ENCODE measurements around the gene NFIA. TPM values are rescaled to one million over a fixed set of nuclear protein-coding genes. Genes with fewer than 3 reads are reported as not detected.

Gene NFIA
- total and polyA plus RNA-seq, 10 of the 15 experiments (the other 5 are each of a cell fraction or from before 2014, with no cell fraction given) = 0.10 to 0.16 TPM; not detected in 8

- TF ChIP-seq, protein P1, sequence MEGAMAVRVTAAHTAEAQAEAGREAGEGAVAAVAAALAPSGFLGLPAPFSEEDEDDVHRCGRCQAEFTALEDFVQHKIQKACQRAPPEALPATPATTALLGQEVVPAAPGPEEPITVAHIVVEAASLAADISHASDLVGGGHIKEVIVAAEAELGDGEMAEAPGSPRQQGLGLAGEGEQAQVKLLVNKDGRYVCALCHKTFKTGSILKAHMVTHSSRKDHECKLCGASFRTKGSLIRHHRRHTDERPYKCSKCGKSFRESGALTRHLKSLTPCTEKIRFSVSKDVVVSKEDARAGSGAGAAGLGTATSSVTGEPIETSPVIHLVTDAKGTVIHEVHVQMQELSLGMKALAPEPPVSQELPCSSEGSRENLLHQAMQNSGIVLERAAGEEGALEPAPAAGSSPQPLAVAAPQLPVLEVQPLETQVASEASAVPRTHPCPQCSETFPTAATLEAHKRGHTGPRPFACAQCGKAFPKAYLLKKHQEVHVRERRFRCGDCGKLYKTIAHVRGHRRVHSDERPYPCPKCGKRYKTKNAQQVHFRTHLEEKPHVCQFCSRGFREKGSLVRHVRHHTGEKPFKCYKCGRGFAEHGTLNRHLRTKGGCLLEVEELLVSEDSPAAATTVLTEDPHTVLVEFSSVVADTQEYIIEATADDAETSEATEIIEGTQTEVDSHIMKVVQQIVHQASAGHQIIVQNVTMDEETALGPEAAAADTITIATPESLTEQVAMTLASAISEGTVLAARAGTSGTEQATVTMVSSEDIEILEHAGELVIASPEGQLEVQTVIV (IDR thresholded peaks at IDR 0.05; ENCODE audit: borderline replicate concordance, partially characterized antibody) = no peak
- no peak for TF ChIP-seq POU2F2 (IDR thresholded peaks at IDR 0.05; ENCODE audit: borderline replicate concordance, low read depth, low read length)
- TF ChIP-seq PAX8 (IDR thresholded peaks at IDR 0.05) = no peak
- TF ChIP-seq RBBP5 (conservative IDR thresholded peaks at IDR 0.05) = no peak
- TF ChIP-seq MEF2A (IDR thresholded peaks at IDR 0.05; ENCODE audit: insufficient read depth, low read depth, low read length) = no peak
- no peak for TF ChIP-seq RB1 (IDR thresholded peaks at IDR 0.05; ENCODE audit: borderline replicate concordance)
- no peak for TF ChIP-seq ETV6 (conservative IDR thresholded peaks at IDR 0.05 in 1 of 2, IDR thresholded peaks at IDR 0.05 in 1 of 2; ENCODE audit: borderline replicate concordance in 1 of 2, low read depth in 1 of 2)
- TF ChIP-seq BACH1 (IDR thresholded peaks at IDR 0.05; ENCODE audit: borderline replicate concordance) = no peak
Measured at GRCh38 chr1:61273861-61274260, 191.5 kb downstream of the NFIA start (continued).

GRCh38 chr1:61274939-61275338 is 192.6 kb downstream of the NFIA start:
- H3K27me3 ChIP-seq (replicated peaks in 1 of 2; ENCODE audit: control insufficient read depth in 2 of 2, insufficient read depth in 2 of 2, low read length in 1 of 2) = no peaks in the 10 kb centered on the region
- ChIA-PET CTCF (no interaction called here), SMC1A (ENCODE audit: uncharacterized antibody, unreplicated experiment) (no interaction called here), POLR2A (no interaction called here), RAD21 (ENCODE audit: unreplicated experiment) (no interaction called here)
- DNase-seq (ENCODE audit: low read depth, low spot score) = no peak
- no peak for FAIRE-seq
- no peaks in the 10 kb centered on the region for H4K20me1 ChIP-seq (ENCODE audit: control insufficient read depth, insufficient read depth)
- H3K9ac ChIP-seq (ENCODE audit: control insufficient read depth, insufficient read depth, low read length) = no peak overlapping the region
- in situ Hi-C loops (cut with MboI) (no loop called here), intact Hi-C loops (cut with micrococcal nuclease; ENCODE audit: unreplicated experiment) (no loop called here)
- H3K79me2 ChIP-seq (ENCODE audit: control insufficient read depth, insufficient read depth, low read length) = no peaks in the 10 kb centered on the region
- no peaks in the 10 kb centered on the region for H3K9me3 ChIP-seq (replicated peaks; ENCODE audit: control insufficient read depth, insufficient read depth, low read length)
- H3K4me1 ChIP-seq (ENCODE audit: control insufficient read depth, insufficient read depth, low read length) = no peaks in the 10 kb centered on the region
- no peaks in the 10 kb centered on the region for H3K36me3 ChIP-seq (ENCODE audit: control insufficient read depth in 2 of 2, insufficient read depth in 2 of 2, low read length in 1 of 2)
- WGBS (ENCODE audit: insufficient coverage, insufficient replicate concordance, low lambda C conversion rate, missing lambda C conversion rate) = 67% methylated on average over 7 of the region's 7 CpGs
- H3K27ac ChIP-seq (ENCODE audit: control insufficient read depth, insufficient read depth) = no peak overlapping the region
- TF ChIP-seq PML (IDR thresholded peaks at IDR 0.05; ENCODE audit: low read length) (no peak), SIN3A (IDR thresholded peaks at IDR 0.05; ENCODE audit: low read depth, low read length) (no peak), ZNF217 (IDR thresholded peaks at IDR 0.05) (no peak), SREBF2 (IDR thresholded peaks at IDR 0.05; ENCODE audit: low read length) (no peak), CBX3 (IDR thresholded peaks at IDR 0.05; ENCODE audit: borderline replicate concordance, low read depth) (no peak), ZSCAN29 (IDR thresholded peaks at IDR 0.05) (no peak), CBX5 (IDR thresholded peaks at IDR 0.05; ENCODE audit: low read depth) (no peak), MTA3 (IDR thresholded peaks at IDR 0.05; ENCODE audit: borderline replicate concordance, low read length) (no peak), LARP7 (IDR thresholded peaks at IDR 0.05) (no peak), GABPA (IDR thresholded peaks at IDR 0.05; ENCODE audit: low read depth) (no peak), STAT1 (conservative IDR thresholded peaks at IDR 0.05) (no peak), TBL1XR1 (IDR thresholded peaks at IDR 0.05; ENCODE audit: low read depth, low read length) (no peak), ZNF622 (IDR thresholded peaks at IDR 0.05) (no peak), TCF12 (IDR thresholded peaks at IDR 0.05; ENCODE audit: low read depth, low read length) (no peak)
- no TSS peak for BruUV-seq (replicated peaks)
- no peak overlapping the region for H3K4me3 ChIP-seq
- ATAC-seq = no peak
- no peak overlapping the region for H3K4me2 ChIP-seq (ENCODE audit: control insufficient read depth, insufficient read depth)
- no peak overlapping the region for H2AFZ ChIP-seq (ENCODE audit: control insufficient read depth, low read depth, low read length)

Data from GM12878 (cell line).